HUES6 (cell line): ENCODE results near the gene SPACA4.

Source experiments
- H3K27ac ChIP-seq: 2 replicates; pipeline ENCODE4 v1.7.0; 2013; ENCODE audit warnings: low read depth, mild to moderate bottlenecking, low read length, inconsistent platforms
- H3K27me3 ChIP-seq: 2 replicates; pipeline ENCODE4 v1.6.1; 2013; ENCODE audit warnings: low read length; ENCODE audit not compliant: control insufficient read depth, insufficient read depth
- H3K36me3 ChIP-seq: 2 replicates; pipeline ENCODE4 v1.6.1; 2013; ENCODE audit warnings: low read length; ENCODE audit not compliant: control insufficient read depth, insufficient read depth
- H3K4me1 ChIP-seq: 2 replicates; pipeline ENCODE4 v1.6.1; 2013; ENCODE audit warnings: low read length; ENCODE audit not compliant: control insufficient read depth, insufficient read depth
- H3K4me3 ChIP-seq: 2 replicates; pipeline ENCODE4 v1.5.1; 2013; ENCODE audit warnings: low read depth, low read length
- H3K9ac ChIP-seq: one replicate; pipeline ENCODE4 v1.6.1; 2013; ENCODE audit warnings: mild to moderate bottlenecking, low read length
- H3K9me3 ChIP-seq: 2 replicates; pipeline ENCODE4 v1.6.1; 2013; ENCODE audit warnings: low read depth, low read length; ENCODE audit not compliant: control insufficient read depth, insufficient read depth

Gene SPACA4

GRCh38 chr19:48644839-48645619 lies 38.5 kb downstream of the SPACA4 start:
- Histone ChIP-seq H3K36me3 (no peaks in the 10 kb centered on the region), H3K9ac (peak overlapping the region; percentile 29), H3K4me3 (peak overlapping the region; percentile 71), H3K9me3 (no peaks in the 10 kb centered on the region), H3K4me1 (peaks cover 12% of the 10 kb centered on the region), H3K27me3 (peaks cover 1% of the 10 kb centered on the region; the same call in 1 of the 2 replicates), H3K27ac (peak overlapping the region; percentile 7; the same call in 1 of the 2 replicates)

DNA sequence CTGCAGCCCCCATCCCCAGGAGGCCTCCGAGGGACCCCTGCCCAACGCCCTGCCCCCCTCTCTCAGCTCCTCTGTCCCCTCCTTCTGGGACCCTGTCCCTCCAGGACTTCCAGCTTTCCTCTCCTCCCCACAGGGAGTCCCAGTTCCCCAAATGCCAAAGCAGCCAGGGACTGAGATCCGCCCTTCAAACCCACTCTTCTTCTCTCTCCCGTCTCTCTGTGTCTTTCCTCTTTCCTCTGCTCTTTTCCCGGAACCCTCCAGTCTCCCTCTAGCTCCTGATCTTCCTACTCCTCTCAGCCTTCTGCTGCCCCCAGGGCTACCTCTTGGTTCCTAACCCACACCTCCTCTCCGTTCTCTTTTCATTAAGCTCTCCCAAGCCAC lies 39.1 kb downstream of the SPACA4 start:
- no peaks in the 10 kb centered on the region for H3K9me3 ChIP-seq
- H3K27ac ChIP-seq: peak overlapping the region; percentile 7; the same call in 1 of the 2 replicates
- H3K9ac ChIP-seq: peak overlapping the region; percentile 29
- no peaks in the 10 kb centered on the region for H3K27me3 ChIP-seq
- peak overlapping the region; percentile 71 for H3K4me3 ChIP-seq
- H3K36me3 ChIP-seq: no peaks in the 10 kb centered on the region
- peaks cover 10% of the 10 kb centered on the region; the same call in 1 of the 2 replicates for H3K4me1 ChIP-seq

- Histone ChIP-seq H3K36me3 (no peaks in the 10 kb centered on the region), H3K27me3 (no peaks in the 10 kb centered on the region), H3K9ac (peak within 1 kb of the TSS; percentile 29), H3K4me3 (peak within 1 kb of the TSS; percentile 71), H3K9me3 (peaks cover 3% of the 10 kb centered on the region; the same call in 1 of the 2 replicates), H3K27ac (peak within 1 kb of the TSS; percentile 68; the same call in 1 of the 2 replicates), H3K4me1 (peaks cover 10% of the 10 kb centered on the region; the same call in 1 of the 2 replicates)
Measured at GRCh38 chr19:48646001-48646721, 39.6 kb downstream of the SPACA4 start, which contains the start of gene CA11. Gene CA11, minus strand, starts transcription at chr19:48646187. Its CDS starts 555 bp downstream, at chr19:48645632.

GRCh38 chr19:48646722-48647216 lies 40.2 kb downstream of the SPACA4 start:
- Histone ChIP-seq H3K36me3 (no peaks in the 10 kb centered on the region), H3K9me3 (peaks cover 5% of the 10 kb centered on the region; the same call in 1 of the 2 replicates), H3K9ac (no peak overlapping the region), H3K4me3 (peak overlapping the region; percentile 71), H3K27ac (no peak overlapping the region), H3K27me3 (no peaks in the 10 kb centered on the region), H3K4me1 (peaks cover 10% of the 10 kb centered on the region; the same call in 1 of the 2 replicates)

- Histone ChIP-seq H3K4me3 (no peak overlapping the region), H3K9ac (no peak overlapping the region), H3K36me3 (no peaks in the 10 kb centered on the region), H3K27me3 (no peaks in the 10 kb centered on the region), H3K27ac (no peak overlapping the region), H3K4me1 (peaks cover 10% of the 10 kb centered on the region; the same call in 1 of the 2 replicates), H3K9me3 (peaks cover 5% of the 10 kb centered on the region; the same call in 1 of the 2 replicates)
Measured at GRCh38 chr19:48648134-48648533, 41.6 kb downstream of the SPACA4 start.

- no peaks in the 10 kb centered on the region for H3K27me3 ChIP-seq
- no peaks in the 10 kb centered on the region for H3K36me3 ChIP-seq
- peaks cover 5% of the 10 kb centered on the region; the same call in 1 of the 2 replicates for H3K9me3 ChIP-seq
- no peak overlapping the region for H3K9ac ChIP-seq
- no peak overlapping the region for H3K27ac ChIP-seq
- no peak overlapping the region for H3K4me3 ChIP-seq
- peaks cover 8% of the 10 kb centered on the region; the same call in 1 of the 2 replicates for H3K4me1 ChIP-seq
Measured at GRCh38 chr19:48650974-48651682, 44.6 kb downstream of the SPACA4 start.

GRCh38 chr19:48651683-48652048 lies 45.1 kb downstream of the SPACA4 start:
- Histone ChIP-seq H3K36me3 (no peaks in the 10 kb centered on the region), H3K9me3 (peaks cover 5% of the 10 kb centered on the region; the same call in 1 of the 2 replicates), H3K27me3 (no peaks in the 10 kb centered on the region), H3K4me3 (no peak overlapping the region), H3K27ac (no peak overlapping the region), H3K9ac (no peak overlapping the region), H3K4me1 (peaks cover 9% of the 10 kb centered on the region)

GRCh38 chr19:48654299-48655059 lies 47.9 kb downstream of the SPACA4 start:
- Histone ChIP-seq H3K36me3 (no peaks in the 10 kb centered on the region), H3K27ac (no peak overlapping the region), H3K9me3 (peaks cover 5% of the 10 kb centered on the region; the same call in 1 of the 2 replicates), H3K4me3 (no peak overlapping the region), H3K9ac (no peak overlapping the region), H3K27me3 (no peaks in the 10 kb centered on the region), H3K4me1 (peaks cover 13% of the 10 kb centered on the region)

- Histone ChIP-seq H3K36me3 (no peaks in the 10 kb centered on the region), H3K27ac (no peak overlapping the region; the same call in 1 of the 2 replicates), H3K9ac (peak overlapping the region; percentile 3), H3K4me3 (no peak overlapping the region), H3K27me3 (no peaks in the 10 kb centered on the region), H3K9me3 (no peaks in the 10 kb centered on the region), H3K4me1 (peaks cover 13% of the 10 kb centered on the region)
Measured at GRCh38 chr19:48656840-48657474, 50.4 kb downstream of the SPACA4 start.
